ENCODE results near the gene PCDHGA9. TPM values are rescaled to one million over a fixed set of nuclear protein-coding genes. Genes with fewer than 3 reads are reported as not detected.
"Not testable (repeated sequence)": the region's sequence is repeated elsewhere in the genome, so short reads cannot be mapped to it uniquely, and the experiment has no call there.

PCDHGA9 gene
- total RNA-seq, 4 donors from 2014 or later: 1.9 to 17.3 (median 4.0) TPM

- H3K4me1 ChIP-seq: no peaks in the 10 kb centered on the region
- H3K9me3 ChIP-seq: peaks cover 0 to 73% (median 16%) of the 10 kb centered on the region in 4 donors
- TF ChIP-seq POLR2A (IDR thresholded peaks at IDR 0.05): no peak
- TF ChIP-seq CTCF (IDR thresholded peaks at IDR 0.05): no peak
- no peak for DNase-seq
- no peak overlapping the region for H3K27ac ChIP-seq
- H3K4me3 ChIP-seq: no peak overlapping the region
- H3K36me3 ChIP-seq: no peaks in the 10 kb centered on the region
- no peaks in the 10 kb centered on the region for H3K27me3 ChIP-seq
Measured at GRCh38 chr5:141411575-141411974, 9.0 kb downstream of the PCDHGA9 start.

GRCh38 chr5:141412854-141413539 lies 10.4 kb downstream of the PCDHGA9 start, which contains the start of gene PCDHGA10:
Gene PCDHGA10, plus strand, starts transcription at chr5:141412987. Its CDS starts 189 bp downstream, at chr5:141413176.
- DNase-seq: peak in 2 of 3 donors; percentile 57 to 83
- Histone ChIP-seq H3K4me1 (no peaks in the 10 kb centered on the region), H3K27ac (no peak within 1 kb of the TSS), H3K36me3 (no peaks in the 10 kb centered on the region), H3K27me3 (no peaks in the 10 kb centered on the region), H3K9me3 (peaks cover 0 to 76% (median 16%) of the 10 kb centered on the region in 4 donors), H3K4me3 (peak within 1 kb of the TSS; percentile 24 to 45 (median 36))
- peak in 4 of 6 experiments; percentile 53 to 64 (median 61) for TF ChIP-seq CTCF (IDR thresholded peaks at IDR 0.05)
- TF ChIP-seq POLR2A (IDR thresholded peaks at IDR 0.05): no peak

- DNase-seq: no peak
- H3K4me1 ChIP-seq: no peaks in the 10 kb centered on the region
Measured at GRCh38 chr5:141413540-141414069, 11.0 kb downstream of the PCDHGA9 start.

GRCh38 chr5:141414548-141415274 lies 12.1 kb downstream of the PCDHGA9 start:
- DNase-seq, H3K27me3 ChIP-seq, H3K4me3 ChIP-seq, H3K27ac ChIP-seq, H3K4me1 ChIP-seq, H3K36me3 ChIP-seq: not testable (repeated sequence)
- H3K9me3 ChIP-seq: peaks cover 0 to 76% (median 19%) of the 10 kb centered on the region in 4 donors

More at GRCh38 chr5:141413540-141414069, 11.0 kb downstream of the PCDHGA9 start:
- Histone ChIP-seq H3K36me3 (no peaks in the 10 kb centered on the region), H3K4me3 (peak overlapping the region; percentile 24 to 45 (median 36)), H3K27ac (no peak overlapping the region), H3K27me3 (no peaks in the 10 kb centered on the region), H3K9me3 (peaks cover 0 to 76% (median 18%) of the 10 kb centered on the region in 4 donors)
- TF ChIP-seq POLR2A (IDR thresholded peaks at IDR 0.05) (no peak), CTCF (IDR thresholded peaks at IDR 0.05) (no peak)

- H3K27ac ChIP-seq, H3K36me3 ChIP-seq, H3K4me1 ChIP-seq, H3K27me3 ChIP-seq, H3K4me3 ChIP-seq, DNase-seq: not testable (repeated sequence)
- peaks cover 0 to 76% (median 17%) of the 10 kb centered on the region in 4 donors for H3K9me3 ChIP-seq
Measured at GRCh38 chr5:141415275-141415618, 12.7 kb downstream of the PCDHGA9 start.

GRCh38 chr5:141417494-141418172 lies 15.1 kb downstream of the PCDHGA9 start, which contains the start of gene PCDHGB7:
Gene PCDHGB7, plus strand, starts transcription at chr5:141417677. Its CDS starts 183 bp downstream, at chr5:141417860.
- peak in 2 of 3 donors; percentile 54 to 80 for DNase-seq
- not testable (repeated sequence) for H3K27ac ChIP-seq, H3K36me3 ChIP-seq, H3K27me3 ChIP-seq, H3K4me1 ChIP-seq
- H3K4me3 ChIP-seq: peak within 1 kb of the TSS in 3 of 4 donors; percentile 26 to 41 (median 39)
- peak; percentile 24 to 51 (median 40) for TF ChIP-seq CTCF (IDR thresholded peaks at IDR 0.05)
- peaks cover 0 to 85% (median 25%) of the 10 kb centered on the region in 4 donors for H3K9me3 ChIP-seq

Data from Peyer's patch (tissue), 4 donors.